Activated effector memory CD4-positive, alpha-beta T cell treated with anti-CD3 and anti-CD28 coated beads, Interleukin-2, amount 50 U/mL, for 16 hours (primary cell): ENCODE results near the gene KRT38.

Experiments
- DNase-seq: peaks from one replicate; pipeline ENCODE4 v3.0.0-alpha.2; 2020

KRT38 gene

DNA sequence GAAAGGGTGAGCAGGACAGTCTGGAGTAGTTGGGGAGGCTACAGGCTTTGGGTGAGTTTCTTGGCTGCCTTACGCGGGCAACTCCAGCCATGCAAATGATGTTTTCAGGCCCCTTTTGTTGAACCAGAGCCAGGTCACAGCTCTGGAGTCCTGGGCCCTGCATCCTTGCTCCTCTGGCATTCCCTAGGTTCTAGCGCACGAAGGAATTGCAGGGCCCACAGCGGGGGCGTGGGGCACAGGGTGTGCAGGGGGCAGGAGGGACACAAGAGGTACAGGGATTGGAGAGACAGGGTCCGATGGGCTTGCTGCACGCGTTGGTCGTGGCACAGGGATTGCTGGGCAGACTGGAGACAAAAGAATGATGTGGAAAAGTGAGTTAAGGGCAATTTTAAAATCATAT is 47.0 kb downstream of the KRT38 start:
- DNase-seq = no peak

DNA sequence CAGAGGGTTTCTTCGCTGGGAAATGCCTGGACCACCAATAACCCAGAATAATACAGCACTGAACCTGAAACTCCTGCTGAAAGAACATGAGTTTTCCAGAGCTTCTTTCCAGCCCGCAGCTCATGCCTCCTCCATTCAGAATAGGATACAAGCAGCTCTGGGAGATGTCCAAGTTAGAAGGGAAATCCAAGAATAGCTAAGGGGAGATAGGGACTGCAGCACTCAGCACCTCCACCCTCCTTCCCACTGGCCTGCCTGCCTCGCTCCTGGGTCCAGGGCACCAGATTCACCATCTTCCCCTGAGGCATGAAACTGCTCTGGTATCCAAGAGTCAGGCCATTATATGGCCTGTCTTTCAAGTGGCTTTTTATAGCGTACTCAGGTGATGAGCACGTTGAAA is 47.5 kb downstream of the KRT38 start:
- DNase-seq = no peak

DNA sequence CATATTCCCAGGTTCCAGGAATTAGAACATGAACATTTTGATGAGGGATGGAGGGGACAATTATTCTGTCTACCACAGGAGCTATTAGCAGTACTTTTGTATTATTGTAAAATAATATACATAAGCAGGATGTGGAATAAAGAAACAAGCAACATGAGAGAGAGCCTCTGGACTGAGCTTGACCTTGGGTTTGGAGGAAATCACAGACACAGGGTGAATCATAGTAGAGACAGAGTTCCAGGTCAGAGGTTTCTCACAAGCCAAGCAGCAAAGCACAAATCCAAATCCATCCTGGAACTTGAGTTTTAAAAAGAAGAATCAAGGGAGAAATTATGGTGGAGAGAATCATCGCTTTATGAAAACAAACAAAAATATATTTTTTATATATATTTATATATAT is 48.5 kb downstream of the KRT38 start:
- DNase-seq = no peak

DNA sequence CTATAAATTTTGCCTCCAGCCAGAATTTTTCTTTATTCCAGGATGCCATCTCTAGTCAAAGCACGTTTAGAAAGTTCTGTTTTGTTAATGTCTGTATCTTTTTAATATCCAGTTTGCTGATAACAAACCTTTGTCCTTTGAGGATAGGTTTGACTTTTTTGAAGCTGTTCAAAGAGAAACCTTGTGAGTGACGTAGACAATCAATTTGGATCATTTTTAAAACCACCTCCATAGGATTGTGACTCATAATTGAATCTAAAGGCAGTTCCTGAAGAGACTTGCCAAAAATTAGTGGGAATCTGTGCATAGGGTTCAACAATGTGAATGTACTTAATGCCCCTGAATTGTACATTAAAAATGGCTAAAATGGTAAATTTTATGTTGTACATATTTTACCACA is 49.2 kb downstream of the KRT38 start:
- no peak for DNase-seq

DNA sequence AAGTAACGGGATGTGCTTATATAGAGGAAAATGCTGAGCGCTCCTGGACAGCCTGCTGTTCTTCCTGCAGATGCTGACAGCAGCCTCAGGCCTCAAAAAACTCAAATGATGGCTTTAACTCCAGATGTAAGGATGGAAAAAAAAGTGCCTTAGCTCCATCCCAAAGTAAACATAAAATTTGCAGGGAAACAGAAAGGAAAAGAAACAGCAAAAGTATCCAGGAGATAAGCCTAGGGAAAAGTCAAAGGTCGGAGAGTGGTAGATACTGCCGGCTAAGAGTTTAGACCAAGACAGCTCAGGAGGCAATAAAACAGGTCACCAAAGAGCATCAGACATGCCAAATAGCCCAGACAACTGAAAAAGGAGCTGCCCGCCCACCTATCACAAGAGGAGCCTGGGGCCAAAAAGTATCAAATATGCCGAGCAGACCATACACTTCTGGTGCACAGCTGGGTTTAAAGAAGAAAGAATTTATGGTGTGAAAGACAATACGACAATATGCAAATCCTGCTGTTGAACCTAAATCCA is 50.3 kb downstream of the KRT38 start:
- no peak for DNase-seq

DNA sequence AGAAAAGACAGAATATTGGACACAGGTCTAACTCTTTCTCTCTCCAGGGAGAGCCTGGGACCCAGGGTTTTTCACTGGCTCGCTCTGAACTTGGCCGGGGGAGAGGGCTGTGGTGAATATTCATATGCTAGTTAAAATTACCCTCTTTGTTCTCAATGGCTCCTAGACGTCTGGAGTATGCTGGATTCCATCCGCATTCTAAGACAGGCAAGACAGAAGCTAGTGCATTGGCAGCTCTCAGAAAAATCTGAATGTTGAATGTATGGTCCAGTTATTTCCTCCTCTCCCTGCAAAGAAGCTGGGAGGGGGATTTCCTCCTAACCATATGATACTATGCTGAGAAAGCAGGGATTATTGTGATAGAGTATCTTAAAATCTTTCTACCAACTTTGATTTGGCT is 53.1 kb downstream of the KRT38 start:
- DNase-seq = no peak

DNA sequence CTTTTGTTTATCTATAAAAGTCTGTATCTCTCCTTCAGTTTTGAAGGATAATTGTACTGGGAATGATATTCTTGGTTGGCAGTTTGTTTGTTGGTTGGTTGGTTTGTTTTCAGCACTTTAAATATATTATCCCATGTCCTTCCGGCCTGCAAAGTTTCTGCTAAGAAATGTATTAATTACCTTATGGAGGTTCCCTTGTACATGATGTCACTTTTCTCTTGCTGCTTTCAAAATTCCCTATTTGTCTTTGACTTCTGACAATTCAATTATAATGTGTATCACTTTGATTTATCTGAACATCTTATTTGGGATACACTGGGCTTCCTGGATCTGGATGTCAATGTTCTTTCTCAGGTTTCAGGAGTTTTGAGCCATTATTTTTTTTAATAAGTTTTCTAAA is 54.6 kb downstream of the KRT38 start:
- DNase-seq = no peak
